ENCODE results near the gene MCC.

The MCC gene

GRCh38 chr5:113487781-113488644, at the start of gene MCC:
TSS of gene MCC (minus strand) at chr5:113488453.
- DNase-seq (ENCODE audit: low read depth) = peak; percentile 9

DNA sequence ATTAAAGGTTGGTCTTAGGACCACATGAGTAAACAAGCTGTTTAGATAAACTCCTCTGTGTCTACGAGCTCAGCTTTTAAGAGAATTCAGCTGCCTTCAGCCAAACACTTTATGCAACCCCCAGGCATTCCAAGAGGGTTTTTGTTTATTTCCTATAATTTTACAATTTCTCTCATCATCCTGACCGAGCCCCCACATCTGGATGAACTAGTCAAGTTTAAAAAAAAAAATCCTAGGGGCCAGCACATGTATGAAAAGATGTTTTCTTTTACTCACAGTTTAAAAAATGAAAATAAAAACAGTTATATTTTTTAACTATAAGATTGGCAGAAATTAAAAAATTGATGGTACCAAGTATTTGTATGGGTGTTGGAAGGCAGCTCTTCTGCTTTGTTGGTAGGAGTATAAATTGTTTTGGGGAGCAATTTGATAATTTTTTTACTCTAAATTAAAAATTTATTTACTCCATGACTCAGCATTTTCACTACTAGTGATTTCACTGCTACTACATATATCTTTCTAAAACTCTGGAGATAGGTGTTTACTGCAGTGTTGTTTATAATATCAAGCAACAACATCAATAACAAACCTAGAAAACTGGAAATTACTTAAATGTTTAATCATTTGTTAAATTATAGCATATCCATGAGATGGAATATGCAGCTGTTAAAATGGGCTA, 43.4 kb upstream of the MCC start:
- no peak for DNase-seq (ENCODE audit: low read depth)

DNA sequence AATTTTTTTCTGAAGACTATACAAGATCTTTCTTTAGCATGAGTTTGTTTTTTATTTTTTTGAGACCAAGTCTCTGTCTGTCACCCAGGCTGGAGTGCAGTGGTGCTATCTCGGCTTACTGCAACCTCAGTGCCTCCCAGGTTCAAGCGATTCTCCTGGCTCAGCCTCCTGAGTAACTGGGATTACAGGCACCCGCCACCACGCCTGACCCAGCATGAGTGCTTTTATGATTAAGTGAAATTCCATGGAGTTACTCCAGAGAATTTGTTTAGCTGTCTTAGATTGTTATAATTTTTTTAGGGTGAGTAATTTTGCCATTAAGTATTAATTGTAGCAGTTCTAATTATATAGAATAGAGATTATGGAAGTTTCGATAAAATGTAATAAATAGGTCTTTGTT, 39.5 kb upstream of the MCC start:
- DNase-seq (ENCODE audit: low read depth) = no peak

DNA sequence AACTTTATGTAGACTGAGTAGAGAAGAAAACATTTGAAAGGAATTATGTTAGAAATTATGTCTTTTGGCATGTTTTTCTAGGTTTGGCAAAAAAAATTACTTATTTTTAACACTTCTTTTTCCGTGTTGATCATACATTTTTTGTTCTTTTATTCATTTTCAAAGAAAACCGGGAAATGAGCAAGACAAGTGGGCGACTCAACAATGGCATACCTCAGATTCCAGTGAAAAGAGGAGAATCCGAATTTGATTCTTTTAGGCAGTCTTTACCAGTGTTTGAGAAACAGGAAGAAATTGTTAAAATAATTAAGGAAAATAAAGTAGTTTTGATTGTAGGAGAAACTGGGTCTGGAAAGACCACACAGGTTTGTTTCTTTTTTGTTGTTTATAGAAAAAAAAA, 38.2 kb upstream of the MCC start:
- DNase-seq (ENCODE audit: low read depth) = no peak

DNA sequence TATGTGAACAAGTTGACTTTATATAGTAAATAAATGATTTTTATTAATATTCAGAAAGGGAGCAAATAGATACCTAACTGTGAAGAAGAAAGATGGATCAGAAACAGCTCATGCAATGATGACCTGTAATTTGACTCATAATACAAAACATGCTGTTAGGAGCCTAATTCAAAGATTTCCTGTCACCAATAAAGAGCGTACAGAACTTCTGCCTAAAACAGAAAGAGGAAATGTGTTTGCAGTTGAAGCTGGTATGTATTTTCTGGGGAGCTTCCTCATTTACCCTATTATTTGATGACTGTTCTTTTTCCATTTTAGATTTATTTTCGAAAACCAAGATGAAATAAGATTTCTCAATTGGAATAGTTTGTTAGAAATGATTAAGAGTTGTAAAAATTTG, 36.7 kb upstream of the MCC start:
- DNase-seq (ENCODE audit: low read depth) = no peak

- DNase-seq (ENCODE audit: low read depth) = no peak
Measured at GRCh38 chr5:113523168-113523567, 34.9 kb upstream of the MCC start.

DNA sequence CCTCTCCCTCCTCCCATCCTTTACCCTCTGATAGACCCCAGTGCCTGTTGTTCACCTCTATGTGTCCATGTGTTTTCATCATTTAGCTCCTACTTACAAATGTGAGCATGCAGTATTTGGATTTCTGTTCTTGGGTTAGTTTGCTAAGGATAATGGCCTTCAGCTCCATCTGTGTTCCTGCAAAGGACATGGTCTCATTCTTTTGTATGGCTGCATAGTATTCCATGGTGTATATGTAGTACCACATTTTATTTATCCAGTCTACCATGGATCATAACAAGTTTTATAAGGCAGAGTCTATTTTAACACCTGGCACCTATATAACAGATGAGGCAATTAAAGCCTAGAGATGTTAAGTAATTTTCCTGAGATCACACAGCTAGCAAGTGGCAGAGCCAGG, 32.6 kb upstream of the MCC start:
- no peak for DNase-seq (ENCODE audit: low read depth)

GRCh38 chr5:113520429-113520828, 32.2 kb upstream of the MCC start:
- DNase-seq (ENCODE audit: low read depth) = no peak

DNA sequence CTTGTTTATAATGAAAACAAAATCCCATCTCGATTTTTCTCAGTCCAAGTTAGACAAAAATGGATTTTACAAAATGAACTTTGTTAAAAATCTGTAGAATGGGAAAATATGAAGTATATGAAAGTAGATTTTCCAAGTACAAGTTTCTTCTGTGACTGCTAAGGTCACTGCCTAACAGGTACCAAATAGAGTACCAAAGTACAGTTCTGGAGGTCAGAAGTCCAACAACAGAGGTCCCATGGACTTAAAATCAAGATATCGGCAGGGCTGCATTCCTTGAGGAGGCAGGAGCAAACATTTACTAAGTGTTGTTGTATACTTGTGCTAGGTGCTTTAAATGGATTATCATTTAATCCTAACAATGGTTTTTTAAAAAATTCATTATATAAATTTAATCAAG, 31.2 kb upstream of the MCC start:
- DNase-seq (ENCODE audit: low read depth) = no peak

DNA sequence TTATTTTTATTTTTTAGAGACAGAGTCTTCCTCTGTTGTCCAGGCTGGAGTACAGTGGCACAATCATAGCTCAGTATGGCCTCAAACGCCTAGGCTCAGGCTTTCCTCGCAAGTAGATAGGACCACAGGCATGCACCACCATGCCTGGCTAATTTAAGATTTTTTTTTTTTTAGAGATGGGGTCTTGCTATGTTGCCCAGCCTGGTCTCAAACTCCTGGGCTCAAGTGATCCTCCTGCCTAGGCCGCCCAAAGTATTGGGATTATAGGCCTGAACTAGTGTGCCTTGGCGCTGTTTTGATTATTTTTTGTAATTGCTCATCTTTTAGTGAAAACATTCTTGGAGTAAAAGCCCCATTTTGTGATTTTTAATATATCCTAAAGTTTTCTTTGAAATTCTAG, 30.6 kb upstream of the MCC start:
- no peak for DNase-seq (ENCODE audit: low read depth)

GRCh38 chr5:113514289-113514635, 26.0 kb upstream of the MCC start:
- DNase-seq (ENCODE audit: low read depth) = no peak

GRCh38 chr5:113513384-113514288, 25.4 kb upstream of the MCC start, which contains the start of gene YTHDC2:
TSS of gene YTHDC2 (plus strand) at chr5:113513694. CDS start at chr5:113513896, 202 bp downstream.
- DNase-seq (ENCODE audit: low read depth) = peak; percentile 77

GRCh38 chr5:113512341-113512740, 24.1 kb upstream of the MCC start:
- DNase-seq (ENCODE audit: low read depth) = no peak

DNA sequence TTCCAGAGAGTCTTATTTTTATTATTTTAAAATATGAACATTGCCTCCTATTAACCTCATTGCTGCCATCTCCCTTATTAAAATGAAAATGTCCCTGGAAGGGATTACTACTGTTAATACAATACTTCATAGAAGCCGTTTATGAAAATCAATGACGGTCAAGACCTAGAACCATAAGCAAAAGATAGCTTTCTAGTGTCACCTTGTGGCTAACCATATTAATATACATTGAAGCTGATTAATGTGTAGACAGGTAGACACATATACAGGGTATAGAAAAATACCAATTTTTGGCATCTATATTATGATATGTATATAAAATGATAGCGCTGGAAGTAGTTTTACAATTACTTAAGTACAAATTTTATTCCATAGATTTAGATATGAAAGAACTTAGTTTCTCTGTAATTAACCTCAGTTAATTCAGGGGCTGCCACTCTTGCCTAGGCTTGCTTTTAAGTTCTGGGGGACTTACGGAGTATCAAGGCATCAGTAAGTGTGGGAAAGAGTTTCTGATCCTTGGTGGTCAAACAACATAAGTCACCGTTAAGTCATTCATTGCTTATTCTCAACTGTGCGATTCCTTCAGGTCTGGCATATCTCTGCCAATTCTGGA, 22.7 kb upstream of the MCC start:
- no peak for DNase-seq (ENCODE audit: low read depth)

DNA sequence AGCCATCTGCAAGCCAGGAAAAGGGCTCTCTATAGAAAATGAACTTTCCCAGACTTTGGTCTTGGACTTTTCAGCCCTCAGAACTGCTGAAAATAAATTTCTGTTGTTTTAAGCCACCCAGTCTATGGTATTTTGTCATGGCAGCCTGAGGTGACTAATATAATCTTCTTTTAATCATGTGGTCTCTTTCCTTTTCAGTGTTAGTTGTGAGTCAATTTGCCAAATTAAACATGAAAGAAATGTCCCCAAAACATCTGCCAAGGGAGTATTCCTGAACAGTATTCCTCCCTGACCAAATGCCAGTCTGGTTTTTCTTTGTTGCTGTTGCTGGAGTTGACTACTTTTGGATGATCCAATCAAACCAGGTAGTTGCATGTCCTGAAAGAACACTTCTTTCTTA, 20.5 kb upstream of the MCC start:
- no peak for DNase-seq (ENCODE audit: low read depth)

GRCh38 chr5:113507601-113508000, 19.3 kb upstream of the MCC start:
- no peak for DNase-seq (ENCODE audit: low read depth)

DNA sequence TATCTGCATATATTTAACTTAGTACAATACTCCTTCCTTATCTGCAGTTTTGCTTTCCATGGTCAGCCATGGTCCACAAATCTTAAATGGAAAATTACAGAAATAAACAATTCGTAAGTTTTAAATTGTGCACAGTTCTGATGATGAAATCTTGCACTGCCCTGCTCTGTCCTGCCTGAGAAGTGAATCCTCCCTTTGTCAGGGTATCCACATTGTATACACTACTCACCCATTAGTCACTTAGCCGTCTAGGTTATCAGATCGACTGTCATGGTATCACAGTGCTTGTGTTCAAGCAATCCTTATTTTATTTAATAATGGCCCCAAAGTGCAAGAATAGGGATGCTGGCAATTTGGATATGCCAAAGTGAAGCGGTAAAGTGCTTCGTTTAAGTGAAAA, 16.9 kb upstream of the MCC start:
- DNase-seq (ENCODE audit: low read depth) = no peak

DNA sequence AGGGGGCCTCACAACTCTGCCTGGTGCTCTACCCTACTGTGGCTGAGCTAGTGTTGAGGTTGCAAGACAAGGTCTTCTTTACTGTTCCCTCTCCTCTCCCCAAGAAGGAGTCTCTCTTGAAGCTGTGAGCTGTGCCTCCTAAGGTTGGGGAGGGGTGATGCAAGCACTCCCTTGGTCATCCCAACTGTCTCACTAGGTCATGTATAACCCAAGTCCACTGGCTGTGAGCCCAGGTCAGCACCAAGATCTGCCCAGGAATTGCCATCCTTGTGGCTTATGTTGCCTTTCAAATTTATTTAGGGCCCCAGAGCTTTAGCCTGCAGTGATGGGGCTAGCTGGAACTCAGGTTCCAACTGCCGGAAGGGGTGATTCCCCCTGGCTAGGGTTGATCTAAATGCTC, 14.9 kb upstream of the MCC start:
- no peak for DNase-seq (ENCODE audit: low read depth)

DNA sequence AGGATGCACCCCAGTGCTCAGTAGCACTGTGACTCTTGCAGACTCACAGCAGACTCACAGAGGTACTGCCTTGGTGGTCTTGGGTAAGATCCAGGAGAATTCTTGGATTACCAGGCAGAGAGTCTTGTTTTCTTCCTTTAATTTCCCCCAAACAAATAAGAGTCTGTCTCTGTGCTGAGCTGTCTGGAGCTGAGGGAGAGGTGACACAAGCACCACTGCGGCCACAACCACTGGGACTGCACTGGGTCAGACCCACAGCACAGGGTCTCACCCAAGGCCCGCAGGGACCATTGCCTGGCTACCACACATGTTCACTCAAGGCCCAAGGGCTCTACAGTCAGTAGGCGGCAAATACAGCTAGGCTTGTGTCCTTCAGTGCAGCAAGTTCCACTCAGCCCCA, 13.8 kb upstream of the MCC start:
- DNase-seq (ENCODE audit: low read depth) = no peak

- DNase-seq (ENCODE audit: low read depth) = no peak
Measured at GRCh38 chr5:113495422-113495841, 7.2 kb upstream of the MCC start.

DNA sequence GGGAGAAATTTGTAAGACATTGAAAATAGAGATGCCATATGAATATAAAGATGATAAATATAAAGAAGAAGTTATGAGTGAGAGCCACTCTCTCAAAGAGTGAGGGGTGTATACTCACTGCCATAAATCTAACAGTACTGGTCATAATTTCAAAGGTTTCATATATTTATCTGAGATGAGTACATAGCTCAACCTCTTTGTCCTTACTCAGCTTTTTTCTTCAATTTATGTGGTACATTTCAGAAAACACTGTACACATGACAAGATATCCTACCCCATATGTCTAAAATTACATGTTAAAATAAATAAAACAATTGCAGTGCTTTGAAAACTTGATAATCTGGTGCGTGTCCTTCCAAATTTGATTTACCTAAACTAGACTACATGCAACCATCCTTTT, 5.2 kb upstream of the MCC start:
- DNase-seq (ENCODE audit: low read depth) = no peak

DNA sequence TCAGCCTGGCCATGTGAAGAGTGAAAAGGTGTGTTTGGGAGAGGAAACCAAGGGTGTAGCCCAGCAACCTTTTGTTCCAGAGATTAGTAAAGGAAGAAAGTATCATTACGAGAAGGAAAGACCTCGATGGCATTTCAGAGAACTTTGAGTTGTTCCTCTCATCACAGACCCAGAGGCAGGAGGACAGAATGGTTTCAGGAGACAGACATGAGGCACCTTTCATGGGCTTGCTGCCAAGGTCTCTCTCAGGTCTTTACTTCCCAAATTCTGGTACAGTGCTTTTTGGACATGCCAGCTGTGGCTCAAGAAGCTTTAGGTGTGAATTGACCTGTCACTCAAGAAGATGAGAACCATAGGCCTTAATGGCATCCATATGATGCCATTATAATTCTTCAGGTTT, 2.8 kb upstream of the MCC start:
- no peak for DNase-seq (ENCODE audit: low read depth)

Measured in T-helper 22 cell (primary cell).